Activated CD4-positive, alpha-beta T cell treated with anti-CD3 and anti-CD28 coated beads for 1 hour (primary cell): Measurements from ENCODE around the gene GUF1.

ENCODE experiments used
- DNase-seq: peaks from one replicate; pipeline ENCODE4 v3.0.0-alpha.2; 2020

The GUF1 gene

GRCh38 chr4:44678094-44679041, at the start of gene GUF1:
Gene GUF1 (plus strand): TSS chr4:44678420. CDS start chr4:44678623, 203 bp downstream.
- DNase-seq, result peak; percentile 81

- DNase-seq, result no peak
Measured at GRCh38 chr4:44629280-44629866, 48.8 kb upstream of the GUF1 start.

- DNase-seq, result no peak
Measured at GRCh38 chr4:44632089-44632488, 46.1 kb upstream of the GUF1 start.

- DNase-seq, result no peak
Measured at GRCh38 chr4:44632733-44633132, 45.5 kb upstream of the GUF1 start.

- no peak for DNase-seq
Measured at GRCh38 chr4:44638091-44638490, 40.1 kb upstream of the GUF1 start.

GRCh38 chr4:44646151-44646550, 32.1 kb upstream of the GUF1 start:
- no peak for DNase-seq

GRCh38 chr4:44651425-44651824, 26.8 kb upstream of the GUF1 start, which contains the start of gene YIPF7:
Gene YIPF7 (minus strand): TSS chr4:44651625. CDS start chr4:44650100, 1,525 bp downstream.
- DNase-seq, result no peak

GRCh38 chr4:44652002-44652401, 26.2 kb upstream of the GUF1 start:
- no peak for DNase-seq

GRCh38 chr4:44660396-44660795, 17.8 kb upstream of the GUF1 start:
- DNase-seq, result no peak

- DNase-seq, result no peak
Measured at GRCh38 chr4:44661940-44662622, 16.1 kb upstream of the GUF1 start.

GRCh38 chr4:44662623-44663005, 15.6 kb upstream of the GUF1 start:
- DNase-seq, result no peak

GRCh38 chr4:44663539-44664263, 14.5 kb upstream of the GUF1 start:
- no peak for DNase-seq

GRCh38 chr4:44668526-44668925, 9.7 kb upstream of the GUF1 start:
- DNase-seq, result no peak

- DNase-seq, result no peak
Measured at GRCh38 chr4:44670506-44671199, 7.6 kb upstream of the GUF1 start.

GRCh38 chr4:44671636-44672035, 6.6 kb upstream of the GUF1 start:
- DNase-seq, result no peak

- no peak for DNase-seq
Measured at GRCh38 chr4:44674471-44674870, 3.7 kb upstream of the GUF1 start.

GRCh38 chr4:44675366-44675765, 2.9 kb upstream of the GUF1 start:
- no peak for DNase-seq

- no peak for DNase-seq
Measured at GRCh38 chr4:44679060-44679459, 840 bp downstream of the GUF1 start.

- no peak for DNase-seq
Measured at GRCh38 chr4:44684648-44685047, 6.4 kb downstream of the GUF1 start.

- no peak for DNase-seq
Measured at GRCh38 chr4:44700427-44700826, 22.2 kb downstream of the GUF1 start.

GRCh38 chr4:44701037-44701436, 22.8 kb downstream of the GUF1 start:
- DNase-seq, result no peak

- no peak for DNase-seq
Measured at GRCh38 chr4:44704673-44705072, 26.5 kb downstream of the GUF1 start.
